Measurements from ENCODE around the gene RHOB. TPM values are rescaled to one million over a fixed set of nuclear protein-coding genes. Genes with fewer than 3 reads are reported as not detected.

Gene RHOB
- total RNA-seq = 1,000 to 10,000 TPM; 1,174 to 1,482 (median 1,322) TPM

GRCh38 chr2:20446917-20447436 is at the start of gene RHOB:
Gene RHOB, plus strand, starts transcription at chr2:20447074. Its CDS starts 392 bp downstream, at chr2:20447466.
- peak within 1 kb of the TSS; percentile 88 to 97 for H3K4me3 ChIP-seq
- H3K27ac ChIP-seq = peak within 1 kb of the TSS; percentile 92 to 100 (median 99)
- ATAC-seq = peak; percentile 78
- H3K36me3 ChIP-seq = peaks cover 0 to 18% of the 10 kb centered on the region in 2 donors
- H3K4me1 ChIP-seq = peaks cover 7 to 51% (median 30%) of the 10 kb centered on the region in 3 donors
- TF ChIP-seq EP300 (IDR thresholded peaks at IDR 0.05) (no peak), POLR2AphosphoS5 (IDR thresholded peaks at IDR 0.05) (peak; percentile 100), CTCF (IDR thresholded peaks at IDR 0.05) (peak in 2 of 4 experiments; percentile 29 to 40), POLR2A (IDR thresholded peaks at IDR 0.05) (peak; percentile 100)
- H3K9me3 ChIP-seq = no peaks in the 10 kb centered on the region
- no peaks in the 10 kb centered on the region for H3K27me3 ChIP-seq
- WGBS, 2 donors (ENCODE audit: low coverage in 1 of 2) = no CpG with 5 or more reads among the region's 60 CpGs

- Histone ChIP-seq H3K27ac (no peak overlapping the region), H3K4me3 (no peak overlapping the region), H3K4me1 (peaks cover 0 to 17% (median 3%) of the 10 kb centered on the region in 3 donors), H3K27me3 (no peaks in the 10 kb centered on the region), H3K36me3 (no peaks in the 10 kb centered on the region), H3K9me3 (no peaks in the 10 kb centered on the region)
- no peak for TF ChIP-seq EP300 (IDR thresholded peaks at IDR 0.05)
- TF ChIP-seq CTCF (IDR thresholded peaks at IDR 0.05) = no peak
- no peak for TF ChIP-seq POLR2AphosphoS5 (IDR thresholded peaks at IDR 0.05)
- TF ChIP-seq POLR2A (IDR thresholded peaks at IDR 0.05) = no peak
- no peak for ATAC-seq
- 85 to 89% methylated on average over 5 of the region's 5 CpGs for WGBS, 2 donors (ENCODE audit: low coverage in 1 of 2)
These were observed 48.9 kb upstream of the RHOB start for GRCh38 chr2:20397811-20398447.

- Histone ChIP-seq H3K27ac (no peak overlapping the region), H3K4me1 (peaks cover 0 to 29% (median 3%) of the 10 kb centered on the region in 3 donors)
- no peak for ATAC-seq
These were observed 47.8 kb upstream of the RHOB start for GRCh38 chr2:20398956-20399567.

GRCh38 chr2:20400306-20400705 is 46.6 kb upstream of the RHOB start:
- Histone ChIP-seq H3K27me3 (no peaks in the 10 kb centered on the region), H3K4me1 (peaks cover 0 to 34% (median 3%) of the 10 kb centered on the region in 3 donors), H3K4me3 (no peak overlapping the region), H3K27ac (peak overlapping the region in 2 of 4 donors; percentile 75 to 77), H3K36me3 (no peaks in the 10 kb centered on the region), H3K9me3 (no peaks in the 10 kb centered on the region)
- WGBS, 2 donors (ENCODE audit: low coverage in 1 of 2) = no CpG with 5 or more reads among the region's 1 CpG
- ATAC-seq = no peak
- TF ChIP-seq POLR2AphosphoS5 (IDR thresholded peaks at IDR 0.05) (no peak), POLR2A (IDR thresholded peaks at IDR 0.05) (no peak), EP300 (IDR thresholded peaks at IDR 0.05) (no peak), CTCF (IDR thresholded peaks at IDR 0.05) (no peak)

More at GRCh38 chr2:20398956-20399567, 47.8 kb upstream of the RHOB start:
- TF ChIP-seq EP300 (IDR thresholded peaks at IDR 0.05) (no peak), POLR2AphosphoS5 (IDR thresholded peaks at IDR 0.05) (no peak), POLR2A (IDR thresholded peaks at IDR 0.05) (no peak), CTCF (IDR thresholded peaks at IDR 0.05) (no peak)
- H3K4me3 ChIP-seq = no peak overlapping the region
- 58 to 67% methylated on average over 4 to 6 of the region's 7 CpGs for WGBS, 2 donors (ENCODE audit: low coverage in 1 of 2)
- no peaks in the 10 kb centered on the region for H3K27me3 ChIP-seq
- no peaks in the 10 kb centered on the region for H3K9me3 ChIP-seq
- no peaks in the 10 kb centered on the region for H3K36me3 ChIP-seq
